HG03558 (cell line): ENCODE results near the gene ARHGEF25.
"Not testable (repeated sequence)": the region's sequence is repeated elsewhere in the genome, so short reads cannot be mapped to it uniquely, and the experiment has no call there.

ENCODE experiments used
- ATAC-seq: cut with Tn5 transposase; IDR thresholded peaks from one replicate; pipeline ENCODE4 v1.9.1; 2021; ENCODE audit warnings: moderate number of reproducible peaks; ENCODE audit not compliant: unreplicated experiment; ENCODE audit errors: extremely low read depth

The ARHGEF25 gene

DNA sequence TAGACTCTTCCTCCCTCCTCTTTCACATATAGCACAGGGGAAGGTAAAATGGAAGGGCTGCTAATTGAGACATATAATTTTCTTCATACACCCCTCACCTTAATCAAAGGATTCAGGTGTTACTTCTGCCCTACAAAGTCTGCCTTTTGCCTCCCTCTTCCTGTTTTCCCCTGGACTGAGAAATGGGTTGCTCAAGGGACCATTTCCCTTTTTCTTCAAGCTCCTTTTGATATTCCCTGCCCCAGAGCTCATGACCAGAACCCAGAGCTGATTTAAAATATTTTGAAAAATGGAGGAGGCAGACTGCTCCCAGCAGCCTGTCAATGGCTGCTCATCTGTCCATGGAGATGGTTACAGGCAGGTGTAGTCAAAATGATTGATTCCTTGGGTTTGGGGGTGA is 26.5 kb upstream of the ARHGEF25 start:
- no peak for ATAC-seq

DNA sequence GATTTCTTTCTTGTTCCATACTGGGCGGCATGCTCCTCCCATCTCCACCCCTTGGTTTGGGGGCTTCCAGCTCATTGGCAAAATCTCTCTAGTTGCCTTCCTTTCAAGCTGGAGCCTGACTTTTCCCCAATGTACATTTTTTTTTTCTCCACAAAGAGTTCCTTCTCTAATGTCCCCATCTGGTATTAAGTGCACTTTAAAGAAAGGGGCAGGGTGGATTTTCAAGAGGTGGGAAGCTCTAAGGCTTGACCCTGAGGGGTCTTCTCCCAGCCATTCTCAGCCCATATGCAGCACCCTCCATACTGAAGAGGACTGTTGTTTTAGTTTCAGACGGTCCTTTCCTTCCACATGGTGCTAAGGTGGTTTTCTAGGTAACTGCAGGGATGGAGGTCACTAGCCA is 26.1 kb upstream of the ARHGEF25 start:
- ATAC-seq = no peak

DNA sequence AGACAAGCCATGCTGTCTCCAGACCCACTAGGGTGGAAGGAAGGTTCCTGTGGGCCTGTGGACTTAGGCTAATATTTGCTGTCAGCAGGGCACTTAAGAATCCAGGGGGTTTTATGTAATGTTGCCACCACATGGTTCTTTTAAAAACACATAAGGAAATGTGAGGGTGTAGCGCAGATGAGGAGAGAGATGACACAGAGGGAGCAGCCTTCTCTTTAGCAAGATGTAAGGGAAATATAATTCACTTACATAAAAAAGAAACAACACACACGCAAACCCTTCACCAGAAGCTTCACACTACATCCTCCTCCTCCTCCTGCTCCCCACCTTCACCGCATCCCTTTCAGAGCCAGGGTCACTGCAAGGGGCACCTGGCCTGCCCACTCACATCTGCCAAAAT is 25.1 kb upstream of the ARHGEF25 start:
- ATAC-seq = no peak

DNA sequence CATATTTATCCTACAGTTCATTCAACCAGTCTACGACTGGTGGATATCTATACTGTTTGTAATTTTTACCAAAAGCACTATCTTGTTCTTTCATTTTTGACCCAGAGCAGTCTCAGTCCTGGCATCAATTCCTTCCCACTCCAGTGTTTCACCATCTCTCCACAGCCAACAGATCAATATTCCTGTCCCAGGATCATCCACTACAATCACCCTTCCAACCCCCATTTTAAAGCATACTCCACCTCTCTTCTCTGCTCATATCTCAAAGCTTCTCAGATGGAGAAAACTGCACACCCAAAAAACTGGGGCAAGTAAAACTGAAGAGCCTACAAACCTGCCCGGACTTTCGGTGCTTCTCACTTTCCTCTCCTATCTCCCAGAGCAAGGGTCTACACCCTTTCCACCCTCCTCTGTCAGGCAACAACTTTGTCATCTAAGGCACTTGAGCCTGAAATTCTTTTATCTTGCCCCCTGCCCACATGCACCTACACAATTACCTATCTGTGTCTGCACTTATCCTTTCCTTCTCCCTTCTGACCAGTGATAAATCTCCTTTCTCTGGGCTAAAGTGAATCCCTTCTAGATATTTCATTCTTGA is 24.3 kb upstream of the ARHGEF25 start:
- ATAC-seq = no peak

DNA sequence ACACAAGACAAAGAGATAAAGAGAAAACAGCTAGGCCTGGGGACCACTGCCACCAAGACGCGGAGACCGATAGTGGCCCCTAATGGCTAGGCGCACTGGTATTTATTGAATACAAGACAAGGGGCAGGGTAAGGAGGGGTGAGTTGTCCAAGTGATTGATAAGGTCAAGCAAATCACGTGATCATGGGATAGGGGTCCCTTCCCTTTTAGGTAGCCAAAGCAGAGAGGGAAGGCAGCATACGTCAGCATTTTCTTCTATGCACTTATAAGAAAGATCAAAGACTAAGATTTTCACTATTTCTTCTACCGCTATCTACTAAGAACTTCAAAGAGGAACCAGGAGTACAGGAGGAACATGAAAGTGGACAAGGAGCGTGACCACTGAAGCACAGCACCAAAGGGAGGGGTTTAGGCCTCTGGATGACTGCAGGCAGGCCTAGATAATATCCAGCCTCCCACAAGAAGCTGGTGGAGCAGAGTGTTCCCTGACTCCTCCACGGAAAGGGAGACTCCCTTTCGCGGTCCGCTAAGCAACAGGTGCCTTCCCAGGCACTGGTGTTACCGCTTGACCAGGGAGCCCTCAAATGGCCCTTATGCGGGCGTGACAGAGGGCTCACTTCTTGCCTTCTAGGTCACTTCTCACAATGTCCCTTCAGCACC is 22.2 kb upstream of the ARHGEF25 start:
- ATAC-seq = not testable (repeated sequence)

DNA sequence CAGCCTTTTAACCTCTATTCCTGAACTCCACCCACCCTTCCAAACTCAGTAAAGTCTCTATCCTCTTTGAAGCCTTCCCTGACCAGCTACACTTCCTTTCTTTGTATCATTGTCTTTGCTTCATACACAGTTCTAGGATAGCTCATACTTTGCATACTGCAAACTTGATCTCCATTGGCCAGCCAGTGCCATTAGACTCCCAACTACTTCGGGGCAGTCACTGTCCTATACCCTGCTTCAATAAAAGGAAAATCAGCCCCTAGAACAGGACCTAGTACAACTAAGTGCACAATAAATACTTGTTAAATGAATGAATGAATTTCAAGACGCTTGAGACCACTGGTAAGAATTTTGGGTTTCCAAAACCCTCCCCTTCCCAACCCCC is 20.8 kb upstream of the ARHGEF25 start:
- ATAC-seq = no peak

DNA sequence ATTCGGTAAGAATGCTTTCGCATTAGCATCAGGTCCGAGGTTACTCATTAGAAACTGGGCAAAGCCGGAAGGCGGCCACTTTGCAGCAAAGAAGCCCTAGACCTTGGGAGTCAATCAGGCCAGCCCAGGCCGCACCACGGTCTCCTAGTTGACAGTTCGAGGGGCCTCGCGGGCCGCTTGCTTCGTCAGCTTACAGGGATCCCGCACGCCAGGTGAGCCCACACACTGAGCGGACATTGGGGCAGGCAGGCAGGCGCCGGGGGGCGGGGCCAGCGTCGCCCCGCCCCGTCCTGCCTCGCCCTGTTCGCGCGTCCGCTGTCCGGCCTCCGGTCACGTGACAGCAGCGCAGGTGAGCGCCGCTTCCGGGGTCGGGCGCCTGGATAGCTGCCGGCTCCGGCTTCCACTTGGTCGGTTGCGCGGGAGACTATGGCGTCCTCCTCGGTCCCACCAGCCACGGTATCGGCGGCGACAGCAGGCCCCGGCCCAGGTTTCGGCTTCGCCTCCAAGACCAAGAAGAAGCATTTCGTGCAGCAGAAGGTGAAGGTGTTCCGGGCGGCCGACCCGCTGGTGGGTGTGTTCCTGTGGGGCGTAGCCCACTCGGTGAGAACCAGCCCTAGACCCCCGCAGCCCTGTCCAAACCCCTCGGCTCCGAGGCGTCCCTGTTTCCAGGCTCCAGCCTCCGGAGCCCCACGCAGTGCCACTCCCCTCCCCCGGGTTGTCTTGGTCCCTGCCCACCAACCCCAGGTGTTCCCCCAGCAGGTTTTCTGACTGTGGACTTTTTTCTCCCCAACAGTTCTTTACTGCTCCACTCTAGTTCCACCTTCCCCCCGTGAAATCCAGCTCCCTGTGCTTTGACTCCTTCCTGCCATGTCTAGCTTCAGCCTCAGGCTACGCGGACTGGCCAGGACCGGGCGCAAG is 20.1 kb upstream of the ARHGEF25 start, which contains the start of gene PIP4K2C:
Gene PIP4K2C, plus strand, starts transcription at position 329 of the 918 bp plus-strand sequence. Its CDS starts 98 bp downstream, at position 427.
- ATAC-seq = peak; percentile 88

DNA sequence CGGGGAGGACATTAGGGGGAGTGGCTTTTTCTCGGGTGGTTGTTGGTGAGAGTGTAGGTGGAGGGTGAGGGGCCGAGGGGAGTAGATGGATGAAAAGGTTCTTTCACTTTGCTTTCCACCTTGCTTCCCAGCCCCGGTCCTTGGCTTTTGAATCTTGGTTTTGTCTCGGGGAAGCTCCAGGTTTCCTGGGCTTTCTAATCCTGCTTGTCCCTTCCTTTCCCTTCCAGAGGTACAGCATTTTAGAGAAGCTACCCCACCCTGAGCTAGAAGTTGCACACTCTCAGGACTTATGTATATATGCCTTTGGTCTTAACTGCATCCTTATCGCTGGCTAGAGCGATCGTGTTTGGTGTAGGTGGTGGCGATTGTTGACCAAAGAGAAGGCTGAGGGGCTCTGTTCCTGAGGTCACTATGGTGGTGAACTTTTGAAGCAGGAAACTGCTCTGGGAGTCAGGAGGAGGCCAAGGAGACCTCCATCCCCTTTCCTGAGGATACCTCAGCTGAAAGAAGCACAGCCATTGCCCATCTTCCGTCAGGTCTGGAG is 19.4 kb upstream of the ARHGEF25 start:
- ATAC-seq = no peak

DNA sequence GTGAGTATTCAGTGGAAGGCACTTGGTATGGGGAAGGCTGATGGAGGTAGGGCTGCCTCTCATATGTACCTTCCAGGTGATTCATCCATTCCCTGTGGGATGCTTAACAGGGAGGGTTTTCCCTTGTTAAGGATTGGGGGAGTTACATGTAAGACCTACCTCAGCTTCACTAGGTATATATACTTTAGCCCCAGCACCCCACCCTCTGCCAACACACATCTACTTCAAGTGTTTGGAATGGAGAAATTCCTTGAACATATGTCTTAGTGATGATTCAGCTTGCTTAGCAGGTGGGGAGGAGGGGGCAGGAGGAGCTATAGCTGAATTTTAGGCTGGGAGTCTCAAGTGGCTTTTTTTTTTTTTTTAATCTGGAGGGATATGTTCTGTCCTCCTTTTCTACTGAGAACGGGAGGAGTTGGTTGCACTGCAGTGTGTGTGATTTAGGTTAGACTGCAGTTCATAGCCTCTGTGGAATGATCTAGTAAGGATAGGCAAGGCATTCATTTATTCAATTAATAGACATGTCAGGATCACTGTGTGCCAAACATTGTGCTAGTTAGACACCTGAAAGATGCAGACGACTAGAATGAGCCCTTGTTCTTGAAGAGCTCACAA is 18.6 kb upstream of the ARHGEF25 start:
- no peak for ATAC-seq

DNA sequence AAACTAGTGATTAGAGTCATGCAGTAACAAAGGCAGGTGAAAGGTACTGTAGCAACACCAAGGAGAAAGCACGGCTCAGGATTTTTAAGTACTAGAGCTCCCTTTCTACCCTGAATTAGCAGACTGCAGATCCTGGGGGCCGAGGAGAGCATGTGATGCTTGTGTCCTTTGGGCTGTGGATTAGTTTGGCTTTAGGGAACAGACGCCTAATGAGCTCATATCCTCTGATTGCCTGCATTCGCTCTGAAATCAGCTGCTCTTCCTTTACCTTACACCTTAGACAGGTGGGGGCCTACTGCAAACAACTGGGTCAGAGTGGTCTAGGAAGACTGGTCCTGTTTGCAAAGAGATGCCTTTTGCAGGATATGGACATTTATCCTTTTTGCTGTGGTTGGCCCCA is 18.0 kb upstream of the ARHGEF25 start:
- no peak for ATAC-seq

DNA sequence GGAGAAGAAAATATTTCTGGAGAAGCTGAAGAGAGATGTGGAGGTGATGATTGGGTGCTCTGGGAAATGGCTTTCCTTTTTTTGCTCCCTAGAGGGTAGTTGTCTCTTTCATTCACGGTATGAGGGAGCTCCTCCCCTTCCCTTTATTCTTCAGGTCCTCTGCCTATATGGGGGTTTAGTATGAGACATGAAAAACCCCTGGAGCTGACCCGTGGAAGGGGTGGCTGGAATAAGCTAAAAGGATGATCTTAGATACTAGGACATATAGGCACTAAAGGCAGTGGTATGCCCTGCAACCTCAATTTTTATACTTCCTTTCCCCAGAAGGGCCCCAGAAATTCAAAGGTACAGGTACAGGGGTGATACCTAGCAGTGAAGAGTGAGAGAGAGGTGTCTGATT is 10.8 kb upstream of the ARHGEF25 start:
- ATAC-seq = no peak

DNA sequence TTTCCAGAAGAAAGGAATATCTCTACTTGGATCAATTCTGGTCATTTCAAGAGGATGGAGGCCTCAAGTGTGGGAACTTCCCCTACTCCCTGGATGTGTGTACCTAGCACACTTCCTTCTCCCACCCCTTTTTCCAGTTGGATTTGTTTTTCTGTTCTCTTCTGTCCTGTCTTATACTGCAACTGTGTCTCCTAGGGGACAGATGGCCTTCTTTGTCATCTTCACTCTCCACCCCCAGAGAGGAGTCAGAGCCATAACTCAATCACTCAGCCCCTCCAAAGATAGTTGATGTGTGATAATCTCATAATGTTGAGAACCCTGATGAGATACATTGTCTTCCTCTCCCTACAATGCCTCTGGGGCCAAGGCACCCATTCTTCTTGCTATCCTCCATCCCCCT is 8.7 kb upstream of the ARHGEF25 start:
- ATAC-seq = no peak

DNA sequence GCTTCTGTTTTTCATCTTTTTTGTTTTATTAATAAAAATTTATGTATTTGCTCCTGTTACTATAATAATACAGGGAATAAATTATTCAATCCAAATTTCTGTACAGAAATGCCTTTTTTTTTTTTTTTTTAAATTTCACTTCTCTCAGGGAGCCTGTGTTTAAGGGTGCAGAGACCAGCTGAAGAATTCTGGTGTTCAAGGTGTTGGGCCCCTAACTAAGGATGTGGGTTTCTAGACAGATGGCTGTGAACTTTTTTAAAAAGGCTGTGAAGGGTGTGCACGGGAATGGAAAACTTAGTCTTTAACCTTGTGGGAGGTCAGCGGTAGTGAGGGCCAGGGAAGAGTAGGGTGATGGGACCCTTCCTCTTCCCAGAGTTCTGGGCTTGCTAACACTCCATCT is 7.9 kb upstream of the ARHGEF25 start:
- no peak for ATAC-seq

DNA sequence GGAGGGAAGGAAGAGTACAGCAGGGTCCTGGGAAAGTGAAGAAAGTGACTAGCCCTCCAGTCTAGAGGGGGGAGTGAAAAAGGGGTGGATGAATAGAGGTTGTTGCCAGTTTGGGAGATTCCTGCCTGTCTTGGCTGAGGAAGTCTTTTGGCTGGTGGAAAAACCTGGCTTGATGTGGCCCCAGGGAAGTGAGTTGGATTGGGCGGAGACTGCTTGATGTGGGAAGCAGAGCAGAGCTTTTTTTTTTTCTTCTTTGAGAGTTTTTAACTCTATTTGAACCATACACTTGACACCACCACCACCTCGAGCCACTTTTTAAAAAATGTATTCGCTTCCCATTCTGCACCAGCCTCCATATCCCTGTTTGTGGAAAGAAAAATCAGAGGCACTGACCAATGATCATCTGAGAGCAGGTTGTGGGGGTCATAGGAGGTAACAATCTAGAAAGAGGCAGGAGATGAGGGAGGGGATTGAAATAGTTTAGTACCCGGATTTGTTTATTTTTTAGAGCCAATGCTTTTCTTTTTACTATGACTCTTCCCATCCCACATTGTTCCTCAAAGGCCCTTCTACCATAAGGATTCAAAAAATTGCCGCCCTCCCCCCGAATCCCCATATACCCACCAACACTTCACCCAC is 7.3 kb upstream of the ARHGEF25 start:
- ATAC-seq = no peak

DNA sequence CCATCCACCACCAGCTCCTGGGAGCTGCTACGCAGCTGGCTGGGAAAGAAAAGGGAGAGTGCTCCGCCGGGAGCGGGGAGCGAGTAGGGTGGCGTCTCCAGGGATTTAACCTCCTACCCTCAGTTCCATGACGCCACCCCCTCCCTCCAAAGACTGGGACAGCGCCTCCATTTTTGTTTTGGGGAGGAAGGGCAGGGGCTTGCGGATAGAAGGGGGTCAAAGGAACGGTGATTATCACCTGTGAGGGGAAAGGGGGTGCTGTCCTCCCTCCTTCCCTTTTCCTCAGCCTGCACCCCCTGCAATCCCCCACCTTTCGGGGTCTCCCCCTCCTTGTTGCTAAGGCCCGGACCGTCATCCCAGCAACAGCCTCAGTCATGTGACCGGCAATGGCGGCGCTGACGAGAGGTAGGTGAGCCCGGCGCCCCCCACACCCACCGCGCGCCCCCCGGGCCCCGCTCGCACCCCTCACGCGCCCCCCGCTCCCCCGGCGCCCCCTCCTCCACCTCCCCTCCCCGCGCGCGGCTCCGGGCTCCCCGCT is 6.7 kb upstream of the ARHGEF25 start, which contains the start of gene DTX3:
Gene DTX3, plus strand, starts transcription at position 371 of the 538 bp plus-strand sequence. CDS start 1,694 bp downstream, outside the sequence.
- no peak for ATAC-seq

DNA sequence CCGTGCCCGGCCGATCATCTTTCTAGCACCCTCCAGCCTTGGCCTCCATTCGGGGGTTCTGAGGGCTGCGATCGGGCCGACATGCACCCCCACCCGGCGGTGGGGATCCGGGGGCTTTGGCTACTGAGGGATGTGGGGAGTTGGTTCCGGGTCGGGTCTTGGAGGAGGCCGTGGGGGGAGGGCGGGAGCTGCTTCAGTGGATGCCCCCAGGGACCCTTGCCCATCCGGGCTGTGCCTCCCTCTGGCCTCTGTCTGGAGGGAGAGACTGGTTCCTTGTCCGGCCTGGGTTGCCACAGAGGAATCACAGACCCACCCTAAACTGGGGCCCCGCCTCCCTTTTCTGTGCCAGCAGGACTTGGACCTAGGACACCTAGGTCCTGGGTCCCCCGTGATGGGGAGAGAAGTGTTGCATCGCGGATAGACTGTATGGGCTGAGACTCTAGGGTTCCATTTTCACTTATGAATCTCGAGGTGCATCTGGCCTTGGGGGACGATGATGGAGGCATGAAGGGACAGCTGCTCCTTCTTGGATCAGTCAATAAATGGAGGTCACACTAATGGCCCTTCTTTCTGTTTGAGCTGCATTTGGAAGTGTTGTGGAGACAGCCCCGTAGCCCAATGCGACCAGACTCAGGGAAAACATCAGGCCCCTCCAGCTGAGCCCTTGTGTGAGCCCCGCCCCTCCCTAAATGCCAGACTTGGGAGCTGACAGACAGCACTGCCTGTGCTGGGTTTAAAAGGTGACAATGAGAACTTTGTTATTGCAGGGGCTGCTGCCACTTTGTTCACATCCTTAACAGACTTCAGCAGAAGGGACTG is 6.0 kb upstream of the ARHGEF25 start:
- ATAC-seq = no peak

DNA sequence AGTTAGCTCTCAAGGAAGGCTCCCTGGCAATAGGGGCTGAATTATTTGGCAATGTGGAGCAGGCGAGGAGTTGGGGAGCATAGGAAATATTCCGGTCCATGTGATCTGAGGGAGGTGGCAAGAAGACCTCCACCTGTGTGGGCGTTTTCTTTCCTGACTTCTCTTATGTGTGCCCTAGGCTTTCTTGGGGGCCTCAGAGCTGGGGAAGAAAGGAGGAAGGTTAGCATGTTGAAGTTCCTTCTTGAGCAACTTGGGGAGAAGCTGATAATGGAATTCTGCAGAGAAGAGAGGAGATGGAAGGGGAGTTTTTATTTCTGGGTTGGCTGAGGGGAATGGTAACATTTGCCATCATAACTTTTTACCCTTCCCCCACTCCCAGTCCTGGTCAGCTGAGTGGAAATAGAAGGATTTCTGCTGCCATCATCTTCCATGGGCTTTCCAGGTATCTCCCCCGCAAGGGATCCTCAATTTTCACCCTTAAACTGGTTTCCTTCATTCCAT is 5.4 kb upstream of the ARHGEF25 start:
- ATAC-seq = no peak

DNA sequence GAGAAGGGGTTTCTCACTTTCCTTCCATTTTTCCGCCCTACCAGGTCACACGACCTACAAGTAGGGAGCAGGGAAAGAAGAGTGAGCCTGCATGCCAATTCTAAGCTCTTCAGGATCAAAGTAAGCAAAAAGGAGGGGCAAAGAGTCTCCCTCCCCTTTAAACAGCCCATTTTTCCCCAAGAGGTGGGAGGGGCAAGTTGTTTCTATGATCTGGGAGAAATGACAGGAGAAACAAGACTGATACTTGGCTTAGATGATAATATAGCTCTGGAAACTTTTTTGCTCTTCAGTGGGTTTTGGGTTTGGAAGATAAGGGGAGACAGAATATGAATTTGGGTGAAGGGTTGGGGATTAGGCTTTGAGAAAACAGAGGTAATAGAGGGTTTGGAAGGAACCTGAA is 4.8 kb upstream of the ARHGEF25 start:
- no peak for ATAC-seq

DNA sequence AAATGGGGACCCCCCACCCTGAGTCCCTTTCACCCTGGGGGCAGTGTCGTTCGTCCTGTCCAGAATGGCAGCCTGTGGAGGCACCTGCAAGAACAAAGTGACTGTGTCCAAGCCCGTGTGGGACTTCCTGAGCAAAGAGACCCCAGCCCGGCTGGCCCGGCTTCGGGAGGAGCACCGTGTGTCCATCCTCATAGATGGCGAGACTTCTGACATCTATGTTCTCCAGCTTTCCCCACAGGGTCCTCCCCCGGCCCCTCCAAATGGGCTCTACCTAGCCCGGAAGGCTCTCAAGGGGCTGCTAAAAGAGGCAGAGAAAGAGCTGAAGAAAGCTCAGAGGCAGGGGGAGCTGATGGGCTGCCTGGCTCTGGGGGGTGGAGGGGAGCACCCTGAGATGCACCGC is 4.4 kb upstream of the ARHGEF25 start:
- ATAC-seq = no peak
